Adrenal gland (tissue), 12 donors: Measurements from ENCODE around the gene TRIB2. TPM values are rescaled to one million over a fixed set of nuclear protein-coding genes. Genes with fewer than 3 reads are reported as not detected.

Experiments used
- DNase-seq, 7 donors: peaks; one replicate each; pipeline ENCODE4 v3.0.0-alpha.2; 2019 to 2020
- H3K27ac ChIP-seq, 5 donors: fragments of 200-600 bp; sonication (generic) in 4 of 5; 1 replicate in 3 of 5; 2 replicates in 2 of 5; pipeline versions ENCODE4 v1.5.1 to v1.8.0; 2016 to 2020; ENCODE audit warnings: mild to moderate bottlenecking in 1 of 5
- H3K27me3 ChIP-seq: fragments of 200-600 bp; 2 replicates; pipeline ENCODE4 v1.8.0; 2021
- H3K36me3 ChIP-seq, 2 donors: fragments of 200-600 bp; replicated peaks in 1 of 2; 1 replicate in 1 of 2; 2 replicates in 1 of 2; pipeline versions ENCODE4 v1.5.1 to v1.8.0; 2018 to 2022
- H3K4me1 ChIP-seq, 2 donors: fragments of 200-600 bp; replicated peaks in 1 of 2; 1 replicate in 1 of 2; 2 replicates in 1 of 2; pipeline versions ENCODE4 v1.5.1 to v1.8.0; 2018 to 2021
- H3K4me3 ChIP-seq, 4 donors: fragments of 200-600 bp; sonication (generic) in 3 of 4; one replicate each; pipeline ENCODE4 v1.5.1; 2016 to 2018
- H3K9me3 ChIP-seq, 3 donors: fragments of 200-600 bp; sonication (generic) in 1 of 3; replicated peaks in 1 of 3; 1 replicate in 2 of 3; 2 replicates in 1 of 3; pipeline versions ENCODE4 v1.5.1 to v1.8.0; 2016 to 2021
- POLR2A ChIP-seq, 2 donors: fragments of 450-650 bp; IDR thresholded peaks; one replicate each; pipeline ENCODE4 v1.6.1; 2017; ENCODE audit warnings: antibody characterized with exemption in 2 of 2, mild to moderate bottlenecking in 2 of 2, moderate library complexity in 1 of 2
- WGBS, 4 donors: extraction: QIAGEN DNeasy Blood & Tissue Kit in 2 of 4; methylation state at CpG; one replicate each; pipeline versions ENCODE4 v1.1.5 to v1.1.7; 2013 to 2017; 5-methylcytosine and 5-hydroxymethylcytosine counted together
- intact Hi-C, 2 donors: fragments of 100-400 bp; cut with DNase I; formaldehyde crosslinking; loops; one replicate each; pipeline versions ENCODE4 v1.14.1 to v1.15.0; 2022 to 2023
- polyA plus RNA-seq, 3 donors: library from polyadenylated mRNA; stranded (reverse); fragments of 200-250 nt in 2 of 3; fragments of 350-450 nt in 1 of 3; fragmentation: Illumina TruSeq in 1 of 3; extraction: RNeasy Lipid Tissue Mini Kit (QIAGEN cat#74804) in 1 of 3; gene quantifications; one replicate each; pipeline ENCODE4 v1.2.3, GENCODE V29; 2013 to 2014
- total RNA-seq, 9 donors: library from RNA; depleted of rRNA in 4 of 9; stranded (reverse); fragments of >200 nt in 4 of 9; fragments of 120-200 nt in 1 of 9; fragmentation: NEBNext Ultra II Directional in 1 of 9; extraction: Animal tissue kit (Norgen Biotek cat#: 25700) in 1 of 9; gene quantifications; one replicate each; pipeline versions ENCODE4 v1.1.0 to v1.2.4, GENCODE V29; 2013 to 2023
- TF ChIP-seq, protein P1 (sequence below), 6 experiments: fragments of 450-650 bp in 4 of 6; fragments of 200-600 bp in 2 of 6; sonication (generic) in 1 of 6; IDR thresholded peaks; 1 replicate in 5 of 6; 2 replicates in 1 of 6; pipeline versions ENCODE4 v1.5.1 to v1.8.0; 2016 to 2021; ENCODE audit warnings: antibody characterized with exemption in 6 of 6, mild to moderate bottlenecking in 2 of 6, moderate library complexity in 1 of 6
- donor health status: healthy with polysubstance abuse.
- donor health status: Bipolar disorder and iron deficiency.
- donor health status: DM: yes; HTN: yes; CAD: no.
- donor health status: DM: no; HTN: no; CAD: no.
- donor health status: DM: no; HTN: no; CAD: no.
- donor health status: DM: yes; HTN: yes; CAD: no.

The TRIB2 gene
- total and polyA plus RNA-seq, 12 donors = 35.5 to 263 (median 112) TPM

DNA sequence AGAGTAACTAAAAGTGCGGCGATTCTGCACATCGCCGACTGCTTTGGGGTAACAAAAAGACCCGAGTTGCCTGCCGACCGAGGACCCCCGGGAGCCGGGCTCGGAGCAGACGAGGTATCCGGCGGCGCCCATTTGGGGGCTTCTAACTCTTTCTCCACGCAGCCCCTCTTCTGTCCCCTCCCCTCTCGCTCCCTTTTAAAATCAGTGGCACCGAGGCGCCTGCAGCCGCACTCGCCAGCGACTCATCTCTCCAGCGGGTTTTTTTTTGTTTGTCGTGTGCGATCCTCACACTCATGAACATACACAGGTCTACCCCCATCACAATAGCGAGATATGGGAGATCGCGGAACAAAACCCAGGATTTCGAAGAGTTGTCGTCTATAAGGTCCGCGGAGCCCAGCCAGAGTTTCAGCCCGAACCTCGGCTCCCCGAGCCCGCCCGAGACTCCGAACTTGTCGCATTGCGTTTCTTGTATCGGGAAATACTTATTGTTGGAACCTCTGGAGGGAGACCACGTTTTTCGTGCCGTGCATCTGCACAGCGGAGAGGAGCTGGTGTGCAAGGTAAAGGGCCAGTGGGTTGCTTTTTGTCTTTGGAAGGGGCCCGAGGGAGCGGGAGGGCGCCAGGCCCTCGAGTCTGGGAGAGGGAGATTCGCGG, 1.4 kb downstream of the TRIB2 start:
- peak in 4 of 7 donors; percentile 35 to 60 (median 51) for DNase-seq

DNA sequence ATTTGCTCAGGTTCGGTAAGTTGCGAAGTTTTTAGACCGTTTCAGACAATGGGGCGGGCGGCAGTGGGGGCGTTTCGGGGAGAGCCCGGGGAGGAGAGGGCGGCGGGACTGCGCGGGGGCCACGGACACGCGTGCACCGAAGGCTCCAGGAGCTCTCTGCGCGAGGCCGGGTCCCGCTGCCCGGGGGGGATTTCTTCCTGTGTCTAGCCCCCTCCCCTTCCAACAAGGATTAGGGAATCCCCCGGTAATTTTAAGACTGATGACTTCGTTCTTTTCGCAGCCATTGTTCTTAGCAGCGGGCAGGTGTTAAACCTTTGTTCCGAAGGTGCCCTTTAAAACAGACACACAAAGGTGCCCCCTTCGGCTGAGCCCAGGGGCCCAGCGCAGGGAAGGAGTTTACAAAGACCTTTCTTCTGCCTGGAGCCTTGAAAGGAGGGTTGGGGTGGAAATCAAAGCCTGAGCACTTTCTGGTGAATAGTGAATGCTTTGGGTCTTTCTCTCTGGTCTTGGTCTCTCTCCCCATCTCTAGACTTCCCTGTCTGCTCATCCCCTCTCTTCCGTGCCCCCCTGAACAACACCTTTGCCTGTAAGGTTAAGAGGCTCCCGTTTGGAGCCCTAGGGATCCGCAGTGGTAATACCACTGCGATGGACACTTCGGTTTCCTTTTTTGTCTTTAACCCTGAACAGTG, 2.1 kb downstream of the TRIB2 start:
- no peaks in the 10 kb centered on the region for H3K9me3 ChIP-seq
- H3K4me1 ChIP-seq = peaks cover 32 to 57% of the 10 kb centered on the region in 2 donors
- intact Hi-C loops = loop anchor here (10.0 kb wide), 2 partner anchors 244 to 854 kb away; no protein-coding TSS in a partner anchor
- TF ChIP-seq POLR2A (IDR thresholded peaks at IDR 0.05) = no peak
- TF ChIP-seq, protein P1, sequence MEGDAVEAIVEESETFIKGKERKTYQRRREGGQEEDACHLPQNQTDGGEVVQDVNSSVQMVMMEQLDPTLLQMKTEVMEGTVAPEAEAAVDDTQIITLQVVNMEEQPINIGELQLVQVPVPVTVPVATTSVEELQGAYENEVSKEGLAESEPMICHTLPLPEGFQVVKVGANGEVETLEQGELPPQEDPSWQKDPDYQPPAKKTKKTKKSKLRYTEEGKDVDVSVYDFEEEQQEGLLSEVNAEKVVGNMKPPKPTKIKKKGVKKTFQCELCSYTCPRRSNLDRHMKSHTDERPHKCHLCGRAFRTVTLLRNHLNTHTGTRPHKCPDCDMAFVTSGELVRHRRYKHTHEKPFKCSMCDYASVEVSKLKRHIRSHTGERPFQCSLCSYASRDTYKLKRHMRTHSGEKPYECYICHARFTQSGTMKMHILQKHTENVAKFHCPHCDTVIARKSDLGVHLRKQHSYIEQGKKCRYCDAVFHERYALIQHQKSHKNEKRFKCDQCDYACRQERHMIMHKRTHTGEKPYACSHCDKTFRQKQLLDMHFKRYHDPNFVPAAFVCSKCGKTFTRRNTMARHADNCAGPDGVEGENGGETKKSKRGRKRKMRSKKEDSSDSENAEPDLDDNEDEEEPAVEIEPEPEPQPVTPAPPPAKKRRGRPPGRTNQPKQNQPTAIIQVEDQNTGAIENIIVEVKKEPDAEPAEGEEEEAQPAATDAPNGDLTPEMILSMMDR (IDR thresholded peaks at IDR 0.05) = peak in 2 of 6 experiments; percentile 30
- peaks cover 0 to 13% of the 10 kb centered on the region in 2 donors for H3K36me3 ChIP-seq
- 1 to 3% (median 2%) methylated on average over 16 to 33 of the region's 33 CpGs for WGBS, 4 donors
- peak overlapping the region; percentile 9 to 89 (median 48) for H3K4me3 ChIP-seq
- no peaks in the 10 kb centered on the region for H3K27me3 ChIP-seq
- peak overlapping the region; percentile 68 to 98 (median 91) for H3K27ac ChIP-seq
- no peak for DNase-seq

More for the DNA sequence above, 1.4 kb downstream of the TRIB2 start:
- Histone ChIP-seq H3K27me3 (no peaks in the 10 kb centered on the region), H3K4me3 (peak overlapping the region; percentile 9 to 89 (median 48)), H3K36me3 (peaks cover 0 to 6% of the 10 kb centered on the region in 2 donors), H3K4me1 (peaks cover 32 to 51% of the 10 kb centered on the region in 2 donors), H3K9me3 (no peaks in the 10 kb centered on the region), H3K27ac (peak overlapping the region; percentile 68 to 98 (median 91))
- TF ChIP-seq POLR2A (IDR thresholded peaks at IDR 0.05) = peak in 1 of 2 donors; percentile 34
- TF ChIP-seq, protein P1 (IDR thresholded peaks at IDR 0.05) = no peak
- intact Hi-C loops = loop anchor here (10.0 kb wide), 2 partner anchors 243 to 853 kb away; no protein-coding TSS in a partner anchor
- 0 to 2% (median 1%) methylated on average over 42 to 50 of the region's 50 CpGs for WGBS, 4 donors

DNA sequence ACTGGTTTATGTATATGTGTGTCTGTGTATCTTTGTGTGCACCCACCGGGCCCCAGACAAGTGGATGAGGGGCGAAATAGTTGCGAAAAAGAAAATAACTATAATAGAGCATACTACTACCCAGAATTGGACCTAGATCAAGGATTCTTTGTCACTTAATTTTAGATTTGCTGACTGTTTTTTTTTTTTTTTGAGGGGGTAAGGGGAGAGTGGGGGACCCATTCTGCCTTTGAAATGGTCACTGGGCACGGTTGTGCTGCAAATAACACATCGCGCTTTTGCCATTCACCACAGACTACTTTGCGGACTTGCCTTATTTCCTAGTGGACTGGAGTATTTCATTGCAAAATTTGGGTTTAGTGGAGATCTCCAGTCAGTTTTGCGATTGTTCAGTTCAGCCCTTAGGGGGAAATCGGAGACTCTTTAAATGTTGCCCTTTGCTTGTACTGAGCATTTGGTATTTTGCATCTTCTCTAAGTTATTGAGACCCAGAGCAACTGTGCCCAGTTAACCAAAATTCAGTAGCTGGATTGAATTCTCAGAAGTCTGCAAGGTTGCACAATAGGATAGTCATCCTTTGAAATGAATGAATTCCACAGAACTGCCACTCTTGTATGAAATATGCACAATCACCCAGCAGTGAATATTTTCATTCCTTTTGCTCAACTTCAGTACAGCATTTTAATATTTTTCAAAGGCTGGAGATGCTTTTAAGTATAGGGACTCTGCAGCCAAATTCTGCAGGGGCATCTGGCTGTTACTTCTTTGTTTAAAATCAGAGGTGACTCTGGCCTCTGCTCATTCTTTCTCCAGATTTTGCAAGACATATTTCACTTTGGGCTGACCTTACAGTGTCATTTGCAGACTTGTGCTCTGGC, 2.9 kb downstream of the TRIB2 start:
- DNase-seq = no peak
- intact Hi-C loops = loop anchor here (5.0 to 10.0 kb wide), 4 partner anchors 245 to 855 kb away; no protein-coding TSS in a partner anchor
- no peaks in the 10 kb centered on the region for H3K27me3 ChIP-seq
- TF ChIP-seq, protein P1 (IDR thresholded peaks at IDR 0.05) = no peak
- TF ChIP-seq POLR2A (IDR thresholded peaks at IDR 0.05) = peak in 1 of 2 donors; percentile 56
- WGBS, 4 donors = 10 to 20% (median 12%) methylated on average over 9 of the region's 9 CpGs
- peak overlapping the region in 3 of 4 donors; percentile 9 to 89 (median 73) for H3K4me3 ChIP-seq
- H3K4me1 ChIP-seq = peaks cover 27 to 55% of the 10 kb centered on the region in 2 donors
- no peaks in the 10 kb centered on the region for H3K9me3 ChIP-seq
- peaks cover 0 to 21% of the 10 kb centered on the region in 2 donors for H3K36me3 ChIP-seq
- H3K27ac ChIP-seq = peak overlapping the region; percentile 68 to 98 (median 91)
